GM12865 (cell line): Measurements from ENCODE around the gene RFFL.

ENCODE experiments used
- DNase-seq: peaks from one replicate; pipeline ENCODE4 v3.0.0; 2010; ENCODE audit warnings: low read depth
- H3K4me3 ChIP-seq: 2 replicates; pipeline ENCODE4 v1.5.1; 2011; ENCODE audit warnings: mild to moderate bottlenecking, low read depth, low read length, control low read depth
- CTCF ChIP-seq: IDR thresholded peaks from 2 replicates; pipeline ENCODE4 v1.5.1; 2011; ENCODE audit warnings: low read length, control low read depth, low read depth, inconsistent platforms; ENCODE audit not compliant: insufficient read depth; ENCODE audit errors: missing control alignments

The RFFL gene

DNA sequence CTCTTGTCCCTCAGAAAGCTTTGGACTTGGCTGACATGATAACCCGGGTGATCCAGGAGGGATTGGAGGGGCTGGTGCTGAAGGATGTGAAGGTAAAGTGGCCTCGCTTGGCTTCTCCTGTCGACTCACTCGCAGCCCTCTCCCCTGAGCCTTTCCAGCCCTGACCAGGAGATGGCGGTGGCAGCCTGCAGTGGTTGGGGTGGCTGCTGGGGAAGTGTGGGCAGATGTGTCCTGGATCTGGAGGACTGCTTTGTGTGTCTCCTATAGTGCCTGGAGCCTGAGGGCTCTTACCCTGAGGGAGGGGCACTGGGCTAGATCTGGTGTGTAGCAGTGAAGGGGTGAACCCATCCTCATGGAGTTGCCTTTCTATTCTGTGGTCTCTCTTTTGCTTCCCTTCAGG lies 65.3 kb downstream of the RFFL start:
- peak; percentile 85 for DNase-seq
- peak; percentile 99 for TF ChIP-seq CTCF
- no peak overlapping the region for H3K4me3 ChIP-seq

GRCh38 chr17:34997355-34997862 lies 66.1 kb downstream of the RFFL start:
- no peak for TF ChIP-seq CTCF
- DNase-seq = no peak
- no peak overlapping the region for H3K4me3 ChIP-seq

DNA sequence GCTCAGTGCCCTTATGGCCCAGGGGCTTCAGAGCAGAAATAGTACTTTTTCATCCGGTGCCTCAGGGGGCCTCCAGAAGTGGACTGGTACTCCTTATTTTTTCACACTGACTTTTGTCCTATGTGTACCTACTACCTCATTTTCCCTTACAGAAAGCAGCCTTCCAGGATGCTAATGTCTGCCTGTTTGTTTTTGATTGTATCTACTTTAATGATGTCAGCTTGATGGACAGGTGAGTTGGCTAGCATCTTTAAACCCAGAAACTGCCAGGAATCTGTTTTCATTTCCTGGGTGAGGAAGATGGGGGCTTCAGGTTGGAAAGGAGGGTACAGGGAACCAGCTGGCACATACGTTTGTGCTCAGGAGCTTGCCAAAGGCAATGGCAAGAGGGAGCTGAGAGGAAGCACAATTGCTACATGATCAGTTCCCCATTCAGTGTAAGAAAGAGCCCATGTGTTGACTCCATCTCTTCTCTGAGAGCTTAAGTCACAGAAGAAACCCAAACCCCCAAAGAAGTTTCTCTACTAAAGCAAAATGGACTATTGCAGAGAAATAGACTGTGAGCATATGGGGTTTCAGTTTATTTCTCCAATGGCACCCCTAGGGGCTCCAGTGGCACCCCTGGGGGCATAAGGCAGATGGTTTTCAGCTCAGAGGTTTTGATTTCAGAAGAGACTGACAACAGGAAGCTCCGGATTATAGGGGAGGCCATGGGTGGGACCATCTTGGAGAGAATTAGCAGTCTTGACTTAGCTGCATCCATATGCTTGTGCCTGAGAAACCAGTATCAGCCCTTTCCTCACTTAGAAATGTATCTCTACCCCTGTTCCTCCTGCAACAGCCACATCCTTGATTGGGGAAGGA lies 66.9 kb downstream of the RFFL start:
- H3K4me3 ChIP-seq = no peak overlapping the region
- no peak for DNase-seq
- no peak for TF ChIP-seq CTCF

DNA sequence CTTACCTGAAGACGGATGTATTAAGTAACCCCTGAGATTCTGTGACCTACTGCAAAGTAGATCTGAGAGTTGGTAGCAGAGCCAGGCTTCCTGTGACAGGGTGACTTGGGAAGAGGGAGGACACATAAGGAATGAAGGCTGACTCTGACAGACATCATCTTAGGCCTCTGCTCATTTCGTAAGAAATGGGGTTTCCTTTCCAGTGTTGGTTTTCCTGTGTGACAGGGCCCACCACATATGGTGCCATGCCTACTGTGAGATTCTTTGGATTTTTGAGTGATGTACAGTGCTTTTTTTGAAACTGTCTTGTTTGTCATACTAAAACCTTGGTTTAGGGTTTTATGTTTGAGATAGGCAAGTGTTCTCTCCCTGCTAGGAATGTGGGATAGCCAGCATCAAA lies 70.5 kb downstream of the RFFL start:
- DNase-seq = no peak
- no peak overlapping the region for H3K4me3 ChIP-seq
- TF ChIP-seq CTCF = no peak

DNA sequence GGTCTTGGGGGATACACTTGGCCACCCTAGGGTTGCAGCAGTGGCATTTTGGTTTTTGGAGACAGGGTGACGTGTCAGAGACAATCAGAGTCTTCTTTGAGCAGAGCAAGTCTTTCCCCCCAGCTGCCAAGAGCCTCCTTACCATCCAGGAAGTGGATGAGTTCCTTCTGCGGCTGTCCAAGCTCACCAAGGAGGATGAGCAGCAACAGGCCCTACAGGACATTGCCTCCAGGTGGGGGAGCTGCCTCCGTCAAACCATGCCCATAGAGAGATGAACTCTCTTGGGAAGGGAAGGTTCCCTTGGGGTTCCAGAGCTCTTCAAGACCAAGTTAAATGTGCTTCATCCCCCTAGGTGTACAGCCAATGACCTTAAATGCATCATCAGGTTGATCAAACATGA lies 71.9 kb downstream of the RFFL start:
- no peak for DNase-seq
- TF ChIP-seq CTCF = no peak
- H3K4me3 ChIP-seq = no peak overlapping the region

- no peak for TF ChIP-seq CTCF
- no peak for DNase-seq
- H3K4me3 ChIP-seq = no peak overlapping the region
These were observed 72.6 kb downstream of the RFFL start for GRCh38 chr17:34990921-34991365.
